NCI-H526 (cell line): Measurements from ENCODE around the gene FGF14.
"Not testable (repeated sequence)": the region's sequence is repeated elsewhere in the genome, so short reads cannot be mapped to it uniquely, and the experiment has no call there.

Experiments used
- DNase-seq, 2 experiments: peaks; one replicate each; lab custom pipeline; 2025; lab: John Stamatoyannopoulos, UW

FGF14 gene

DNA sequence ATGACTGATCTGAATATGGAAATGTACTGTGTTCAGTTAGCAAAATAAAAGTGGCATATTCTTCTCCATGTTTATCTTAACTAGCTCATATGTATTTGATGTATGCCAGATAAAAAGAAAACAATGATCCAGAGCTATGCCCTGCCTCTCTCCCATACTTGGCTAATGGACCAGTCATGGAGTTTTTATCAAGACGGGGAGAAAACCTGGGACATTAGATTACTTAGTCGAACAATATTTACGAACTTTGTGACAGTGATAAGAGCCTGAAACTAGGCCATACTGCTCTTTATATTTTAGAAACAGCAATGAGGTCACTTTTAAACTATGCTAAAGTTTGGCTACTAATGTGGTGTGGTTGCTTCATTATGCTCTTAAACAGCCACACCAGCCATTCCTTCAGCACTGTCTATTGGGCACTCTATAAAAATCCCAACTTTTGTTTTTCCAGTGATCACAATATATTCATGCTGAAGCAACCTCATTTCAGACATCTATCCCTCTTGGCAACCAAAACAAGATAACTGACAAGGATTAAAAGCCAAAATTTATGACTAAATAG lies 265.0 kb downstream of the FGF14 start:
- DNase-seq = no peak

DNA sequence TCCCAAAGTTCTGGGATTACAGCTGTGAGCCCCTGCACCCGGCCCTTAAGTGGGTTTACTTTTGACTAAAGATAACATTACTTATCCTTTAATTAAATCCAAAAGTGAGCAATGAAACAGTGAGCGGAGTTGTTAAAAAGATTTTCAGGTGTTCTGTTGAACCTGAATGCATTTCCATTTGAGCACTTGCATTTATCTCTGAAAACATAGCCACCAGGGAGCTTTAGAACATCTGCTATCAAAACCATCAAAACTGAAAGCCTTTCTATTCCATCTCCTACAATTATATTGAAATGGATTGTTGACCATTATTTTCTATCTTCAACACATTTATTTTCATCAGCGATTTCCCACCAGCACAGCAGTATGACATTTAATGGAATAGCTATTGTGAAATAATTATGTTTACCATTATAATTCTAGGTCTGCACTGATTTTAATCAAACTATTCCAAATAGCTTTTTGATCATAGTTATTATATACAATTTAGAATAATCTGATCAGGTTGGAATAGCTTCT lies 269.0 kb downstream of the FGF14 start:
- no peak for DNase-seq

DNA sequence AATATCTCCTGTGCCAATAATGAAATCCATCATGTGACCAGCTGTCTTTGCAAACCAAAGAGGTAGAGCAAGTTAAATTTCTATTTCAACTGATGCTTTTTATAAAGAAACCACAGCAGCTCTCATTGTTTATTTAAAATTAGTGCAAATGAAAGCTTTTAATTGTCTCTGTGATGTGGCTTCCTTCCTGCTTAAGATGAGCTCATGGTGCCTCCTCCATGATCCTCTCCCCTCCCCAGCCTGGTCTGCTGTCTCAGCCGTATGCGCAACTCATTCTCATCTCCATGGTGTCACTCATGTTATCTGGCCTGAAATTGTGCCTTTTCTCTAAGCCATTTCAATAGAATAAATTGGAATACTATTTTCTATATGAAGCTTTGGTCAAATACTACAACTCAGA lies 270.6 kb downstream of the FGF14 start:
- DNase-seq = no peak

- no peak for DNase-seq
These were observed 273.5 kb downstream of the FGF14 start for GRCh38 chr13:102128216-102128810.

- no peak for DNase-seq
These were observed 274.7 kb downstream of the FGF14 start for GRCh38 chr13:102127153-102127552.

DNA sequence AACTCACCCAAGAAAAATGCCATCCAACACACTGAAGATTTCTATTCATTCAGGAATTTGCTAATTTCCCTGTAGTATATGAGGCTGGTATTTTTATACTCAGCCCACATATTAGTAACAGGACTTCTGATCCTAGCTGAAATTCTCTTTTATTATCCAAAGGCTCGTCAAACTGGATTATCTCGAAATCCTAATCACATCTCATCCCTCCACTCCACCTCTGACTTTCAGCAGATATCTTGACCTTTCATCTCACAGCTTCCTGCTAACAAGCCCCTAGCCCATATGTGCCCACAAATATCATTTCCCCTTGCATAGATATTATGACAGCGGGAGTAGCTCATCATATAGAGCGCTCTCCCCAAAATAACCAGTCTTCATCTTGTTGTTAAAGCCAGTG lies 279.7 kb downstream of the FGF14 start:
- DNase-seq = no peak

GRCh38 chr13:102117175-102117831 lies 284.5 kb downstream of the FGF14 start:
- no peak for DNase-seq

GRCh38 chr13:102103469-102103868 lies 298.4 kb downstream of the FGF14 start:
- no peak for DNase-seq

DNA sequence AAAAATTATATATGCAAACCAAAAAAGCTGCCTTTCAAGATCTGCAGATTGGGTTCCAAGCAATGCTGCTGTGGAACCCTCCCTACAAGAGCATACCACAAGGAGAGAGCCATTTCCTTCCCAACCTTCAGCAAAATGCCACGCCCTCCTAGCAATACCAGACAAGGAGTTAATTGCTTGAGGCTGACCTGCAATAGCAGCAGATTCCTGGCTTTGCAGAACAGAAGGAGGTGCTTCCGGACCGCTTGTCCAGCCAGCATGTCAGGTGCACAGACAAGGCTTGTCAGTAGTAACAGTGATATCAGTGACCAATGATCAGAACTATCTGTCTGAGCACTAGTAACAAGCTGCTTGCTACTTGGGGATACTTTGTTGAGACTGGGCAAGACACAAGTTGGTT lies 301.6 kb downstream of the FGF14 start:
- DNase-seq = no peak

DNA sequence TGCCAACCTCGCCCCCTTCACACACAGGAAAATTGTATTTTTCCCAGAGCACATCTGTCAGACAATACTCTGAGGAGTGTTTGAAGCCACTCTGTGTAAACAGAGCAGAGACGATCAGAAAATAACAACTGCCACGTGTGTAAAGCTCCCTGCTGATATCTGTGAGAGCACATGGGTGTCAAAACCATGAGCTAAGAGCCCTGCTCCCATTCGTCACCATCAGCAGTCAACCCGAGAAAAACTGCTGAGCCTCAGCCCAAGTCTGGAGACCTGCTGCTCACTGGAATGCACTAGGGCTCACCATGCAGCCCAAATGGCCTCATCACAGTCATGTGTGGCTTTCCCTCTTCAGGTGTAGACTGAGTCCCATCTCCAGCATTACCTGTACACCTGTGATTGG lies 304.1 kb downstream of the FGF14 start:
- no peak for DNase-seq

GRCh38 chr13:102093288-102093687 lies 308.6 kb downstream of the FGF14 start:
- not testable (repeated sequence) for DNase-seq

- DNase-seq = no peak
These were observed 310.6 kb downstream of the FGF14 start for GRCh38 chr13:102091231-102091630.

DNA sequence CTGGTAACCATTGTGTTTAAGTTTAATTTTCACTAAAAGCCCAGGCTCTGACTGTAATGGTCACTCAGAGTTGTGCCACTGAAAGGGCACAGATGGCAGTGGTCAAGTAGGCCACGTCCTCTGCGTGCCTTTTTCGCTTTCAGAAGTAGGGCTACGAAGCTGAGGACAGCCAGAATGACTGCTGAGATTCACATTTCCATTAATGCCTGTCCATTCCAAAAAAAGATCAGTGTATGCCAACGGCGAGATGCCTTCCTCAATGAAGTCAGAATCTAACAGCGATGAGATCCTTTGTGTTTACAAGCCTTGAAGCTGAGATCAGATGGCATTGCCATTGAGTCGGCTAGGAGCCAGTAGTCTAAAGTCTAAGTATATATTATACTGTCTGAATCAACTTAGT lies 311.3 kb downstream of the FGF14 start:
- DNase-seq = no peak

GRCh38 chr13:102089722-102090121 lies 312.1 kb downstream of the FGF14 start:
- DNase-seq = no peak

GRCh38 chr13:102089177-102089576 lies 312.7 kb downstream of the FGF14 start:
- DNase-seq = no peak

DNA sequence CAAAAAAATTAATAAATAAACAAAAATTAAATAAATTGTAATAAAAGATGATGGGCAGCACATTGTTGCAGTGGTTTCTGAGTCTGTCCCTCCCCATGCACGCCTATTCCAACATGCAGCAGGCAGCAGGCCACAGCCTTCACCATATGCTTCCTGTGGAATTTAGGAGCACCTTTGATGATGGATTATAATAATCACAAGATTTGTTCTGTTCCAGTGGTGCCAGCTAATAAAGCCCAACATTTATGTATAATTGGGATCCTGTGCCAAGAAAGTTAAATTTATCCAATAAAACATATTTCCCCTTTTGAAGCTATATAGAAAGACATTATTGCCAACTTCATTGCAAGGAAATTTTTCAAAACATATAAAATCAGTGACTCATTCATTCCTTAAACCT lies 328.6 kb downstream of the FGF14 start:
- no peak for DNase-seq

GRCh38 chr13:102071711-102072110 lies 330.1 kb downstream of the FGF14 start:
- DNase-seq = no peak

DNA sequence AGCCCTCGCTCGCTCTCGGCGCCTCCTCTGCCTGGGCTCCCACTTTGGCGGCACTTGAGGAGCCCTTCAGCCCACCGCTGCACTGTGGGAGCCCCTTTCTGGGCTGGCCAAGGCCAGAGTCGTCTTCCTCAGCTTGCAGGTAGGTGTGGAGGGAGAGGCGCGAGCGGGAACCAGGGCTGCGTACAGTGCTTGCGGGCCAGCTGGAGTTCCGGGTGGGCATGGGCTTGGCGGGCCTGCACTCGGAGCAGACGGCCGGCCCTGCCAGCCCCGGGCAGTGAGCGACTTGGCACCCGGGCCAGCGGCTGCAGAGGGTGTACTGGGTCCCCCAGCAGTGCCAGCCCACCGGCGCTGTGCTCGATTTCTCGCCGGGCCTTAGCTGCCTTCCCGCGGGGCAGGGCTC lies 333.5 kb downstream of the FGF14 start:
- not testable (repeated sequence) for DNase-seq

DNA sequence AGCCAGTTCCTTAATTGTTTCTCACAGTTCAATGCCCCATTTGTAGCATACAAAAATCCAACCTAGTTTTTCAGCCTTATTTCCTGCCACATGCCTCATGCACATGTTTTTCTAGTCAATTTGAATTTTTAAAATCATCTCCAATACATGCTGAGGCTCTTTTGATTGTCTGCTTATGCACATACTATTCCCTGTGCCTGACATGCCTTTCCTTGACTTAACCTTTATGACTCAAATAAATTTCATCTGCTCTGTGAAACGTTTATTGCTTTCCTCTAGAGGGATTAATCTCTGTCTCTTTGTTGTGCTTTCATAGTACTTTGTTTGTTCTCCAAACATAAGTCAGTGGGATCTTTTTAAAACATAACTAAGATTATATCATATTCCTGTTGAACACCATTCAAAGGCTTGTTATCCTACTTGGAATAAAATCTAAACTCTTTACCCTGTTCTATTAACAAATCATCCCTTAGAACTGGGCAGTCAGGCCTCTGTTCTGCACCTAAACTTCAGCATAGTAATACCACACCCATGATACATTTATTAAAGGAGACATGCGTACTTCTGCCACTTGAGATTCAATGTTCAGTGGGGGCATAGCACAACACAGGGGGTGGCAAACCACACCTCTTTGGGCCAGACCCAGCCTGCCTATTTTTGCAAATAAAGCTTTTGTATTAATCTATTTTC lies 346.6 kb downstream of the FGF14 start:
- no peak for DNase-seq

GRCh38 chr13:102049853-102050252 lies 352.0 kb downstream of the FGF14 start:
- no peak for DNase-seq

DNA sequence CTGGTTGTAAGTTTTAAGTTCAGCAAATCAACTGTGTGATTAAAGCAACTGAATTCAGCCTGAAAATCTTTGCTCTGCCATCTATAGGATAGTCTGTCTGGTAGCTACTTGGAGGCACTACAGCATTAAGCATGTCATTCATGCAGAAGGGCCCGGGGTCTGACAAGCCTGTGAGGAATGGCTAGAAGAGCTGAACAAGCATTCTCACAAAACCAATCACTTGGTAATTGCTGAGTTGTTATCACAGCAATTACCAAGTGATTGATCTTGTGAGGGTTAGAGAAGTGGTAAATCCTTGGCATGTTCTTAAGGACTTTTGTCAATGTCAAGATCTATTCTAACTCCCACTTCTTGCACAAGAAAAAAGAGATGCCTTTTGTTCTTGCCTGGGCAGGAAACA lies 356.1 kb downstream of the FGF14 start:
- no peak for DNase-seq

GRCh38 chr13:102042746-102043145 lies 359.1 kb downstream of the FGF14 start:
- DNase-seq = no peak

GRCh38 chr13:102041544-102041943 lies 360.3 kb downstream of the FGF14 start:
- DNase-seq = no peak
